ENCODE results near the gene BCAR1. TPM values are rescaled to one million over a fixed set of nuclear protein-coding genes. Genes with fewer than 3 reads are reported as not detected.
A peak's percentile ranks its signal among the peaks of the same experiment; 100 is the strongest.

The BCAR1 gene
- total and polyA plus RNA-seq, 2 of the 13 experiments (the other 11 are each of a cell fraction or from before 2014, with no cell fraction given): 48.1 to 51.7 TPM

DNA sequence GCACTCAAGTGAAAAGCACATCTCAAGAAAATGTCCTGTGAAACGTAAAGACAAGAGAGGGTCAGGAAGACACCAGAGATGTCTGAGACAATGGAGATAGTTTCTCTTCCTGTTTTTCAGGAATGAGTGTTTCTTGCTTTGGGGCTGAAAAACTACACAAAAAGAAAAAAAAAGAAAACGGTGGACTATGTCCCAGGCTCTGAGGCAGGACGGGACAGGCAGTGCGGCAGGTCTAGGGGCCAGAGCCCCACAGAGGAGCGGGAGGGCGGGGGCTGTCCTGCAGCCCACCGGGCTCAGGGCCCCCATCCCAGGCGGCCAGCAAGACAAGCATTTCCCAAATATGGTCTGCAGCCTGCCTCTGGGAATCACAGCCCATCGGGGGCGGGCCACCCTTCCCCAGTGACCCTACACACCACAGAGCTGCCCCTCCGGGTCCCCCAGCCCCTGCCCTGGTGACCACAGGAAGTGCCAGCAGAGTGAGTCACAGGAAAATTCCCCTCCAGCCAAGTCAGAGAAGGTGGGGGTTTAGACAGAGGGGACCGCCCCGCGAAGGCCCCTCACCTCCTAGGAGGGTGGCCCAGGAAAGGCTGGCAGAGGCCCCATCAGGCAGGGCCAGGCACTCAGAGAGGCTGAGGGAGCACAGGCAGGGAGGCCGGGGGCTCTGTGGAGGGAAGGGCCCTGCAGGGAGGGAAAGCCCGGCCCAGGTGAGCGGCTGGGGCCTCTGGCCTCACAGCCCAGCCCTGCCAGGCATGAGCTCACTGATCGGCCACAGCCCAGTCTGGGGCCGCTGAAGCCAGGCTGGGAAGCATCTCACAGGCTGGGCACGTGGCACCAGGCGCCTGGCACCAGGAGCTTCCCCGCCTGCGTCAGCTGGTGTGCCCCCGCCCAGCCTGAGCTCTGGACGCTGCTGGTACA, 6.3 kb downstream of the BCAR1 start (continued):
- TF ChIP-seq, protein P1, sequence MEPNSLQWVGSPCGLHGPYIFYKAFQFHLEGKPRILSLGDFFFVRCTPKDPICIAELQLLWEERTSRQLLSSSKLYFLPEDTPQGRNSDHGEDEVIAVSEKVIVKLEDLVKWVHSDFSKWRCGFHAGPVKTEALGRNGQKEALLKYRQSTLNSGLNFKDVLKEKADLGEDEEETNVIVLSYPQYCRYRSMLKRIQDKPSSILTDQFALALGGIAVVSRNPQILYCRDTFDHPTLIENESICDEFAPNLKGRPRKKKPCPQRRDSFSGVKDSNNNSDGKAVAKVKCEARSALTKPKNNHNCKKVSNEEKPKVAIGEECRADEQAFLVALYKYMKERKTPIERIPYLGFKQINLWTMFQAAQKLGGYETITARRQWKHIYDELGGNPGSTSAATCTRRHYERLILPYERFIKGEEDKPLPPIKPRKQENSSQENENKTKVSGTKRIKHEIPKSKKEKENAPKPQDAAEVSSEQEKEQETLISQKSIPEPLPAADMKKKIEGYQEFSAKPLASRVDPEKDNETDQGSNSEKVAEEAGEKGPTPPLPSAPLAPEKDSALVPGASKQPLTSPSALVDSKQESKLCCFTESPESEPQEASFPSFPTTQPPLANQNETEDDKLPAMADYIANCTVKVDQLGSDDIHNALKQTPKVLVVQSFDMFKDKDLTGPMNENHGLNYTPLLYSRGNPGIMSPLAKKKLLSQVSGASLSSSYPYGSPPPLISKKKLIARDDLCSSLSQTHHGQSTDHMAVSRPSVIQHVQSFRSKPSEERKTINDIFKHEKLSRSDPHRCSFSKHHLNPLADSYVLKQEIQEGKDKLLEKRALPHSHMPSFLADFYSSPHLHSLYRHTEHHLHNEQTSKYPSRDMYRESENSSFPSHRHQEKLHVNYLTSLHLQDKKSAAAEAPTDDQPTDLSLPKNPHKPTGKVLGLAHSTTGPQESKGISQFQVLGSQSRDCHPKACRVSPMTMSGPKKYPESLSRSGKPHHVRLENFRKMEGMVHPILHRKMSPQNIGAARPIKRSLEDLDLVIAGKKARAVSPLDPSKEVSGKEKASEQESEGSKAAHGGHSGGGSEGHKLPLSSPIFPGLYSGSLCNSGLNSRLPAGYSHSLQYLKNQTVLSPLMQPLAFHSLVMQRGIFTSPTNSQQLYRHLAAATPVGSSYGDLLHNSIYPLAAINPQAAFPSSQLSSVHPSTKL (CRISPR knock-in tag; IDR thresholded peaks at IDR 0.05): peak; percentile 95
- TF ChIP-seq, protein P2, sequence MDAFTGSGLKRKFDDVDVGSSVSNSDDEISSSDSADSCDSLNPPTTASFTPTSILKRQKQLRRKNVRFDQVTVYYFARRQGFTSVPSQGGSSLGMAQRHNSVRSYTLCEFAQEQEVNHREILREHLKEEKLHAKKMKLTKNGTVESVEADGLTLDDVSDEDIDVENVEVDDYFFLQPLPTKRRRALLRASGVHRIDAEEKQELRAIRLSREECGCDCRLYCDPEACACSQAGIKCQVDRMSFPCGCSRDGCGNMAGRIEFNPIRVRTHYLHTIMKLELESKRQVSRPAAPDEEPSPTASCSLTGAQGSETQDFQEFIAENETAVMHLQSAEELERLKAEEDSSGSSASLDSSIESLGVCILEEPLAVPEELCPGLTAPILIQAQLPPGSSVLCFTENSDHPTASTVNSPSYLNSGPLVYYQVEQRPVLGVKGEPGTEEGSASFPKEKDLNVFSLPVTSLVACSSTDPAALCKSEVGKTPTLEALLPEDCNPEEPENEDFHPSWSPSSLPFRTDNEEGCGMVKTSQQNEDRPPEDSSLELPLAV (CRISPR knock-in tag; conservative IDR thresholded peaks at IDR 0.05; ENCODE audit: low read depth): no peak
- TF ChIP-seq SP4 (CRISPR knock-in tag; IDR thresholded peaks at IDR 0.05) (peak; percentile 92), SRF (IDR thresholded peaks at IDR 0.05; ENCODE audit: low read depth, low read length) (peak; percentile 98), SRSF9 (IDR thresholded peaks at IDR 0.05; ENCODE audit: borderline replicate concordance, insufficient read depth, low read depth, low read length, poor library complexity, severe bottlenecking) (no peak), SAP130 (CRISPR knock-in tag; IDR thresholded peaks at IDR 0.05; ENCODE audit: low read depth) (peak; percentile 96), SNRNP70 (IDR thresholded peaks at IDR 0.05; ENCODE audit: low read depth, low read length) (no peak), ZBTB1 (CRISPR knock-in tag; IDR thresholded peaks at IDR 0.05; ENCODE audit: borderline replicate concordance) (no peak), POLR2G (IDR thresholded peaks at IDR 0.05; ENCODE audit: low read depth, low read length) (peak; percentile 94)
- TF ChIP-seq, protein P3, sequence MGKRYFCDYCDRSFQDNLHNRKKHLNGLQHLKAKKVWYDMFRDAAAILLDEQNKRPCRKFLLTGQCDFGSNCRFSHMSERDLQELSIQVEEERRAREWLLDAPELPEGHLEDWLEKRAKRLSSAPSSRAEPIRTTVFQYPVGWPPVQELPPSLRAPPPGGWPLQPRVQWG (CRISPR knock-in tag; IDR thresholded peaks at IDR 0.05; ENCODE audit: borderline replicate concordance, low read depth): no peak
- TF ChIP-seq, protein P4, sequence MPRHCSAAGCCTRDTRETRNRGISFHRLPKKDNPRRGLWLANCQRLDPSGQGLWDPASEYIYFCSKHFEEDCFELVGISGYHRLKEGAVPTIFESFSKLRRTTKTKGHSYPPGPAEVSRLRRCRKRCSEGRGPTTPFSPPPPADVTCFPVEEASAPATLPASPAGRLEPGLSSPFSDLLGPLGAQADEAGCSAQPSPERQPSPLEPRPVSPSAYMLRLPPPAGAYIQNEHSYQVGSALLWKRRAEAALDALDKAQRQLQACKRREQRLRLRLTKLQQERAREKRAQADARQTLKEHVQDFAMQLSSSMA (CRISPR knock-in tag; IDR thresholded peaks at IDR 0.05): peak; percentile 82
- TF ChIP-seq, protein P5, sequence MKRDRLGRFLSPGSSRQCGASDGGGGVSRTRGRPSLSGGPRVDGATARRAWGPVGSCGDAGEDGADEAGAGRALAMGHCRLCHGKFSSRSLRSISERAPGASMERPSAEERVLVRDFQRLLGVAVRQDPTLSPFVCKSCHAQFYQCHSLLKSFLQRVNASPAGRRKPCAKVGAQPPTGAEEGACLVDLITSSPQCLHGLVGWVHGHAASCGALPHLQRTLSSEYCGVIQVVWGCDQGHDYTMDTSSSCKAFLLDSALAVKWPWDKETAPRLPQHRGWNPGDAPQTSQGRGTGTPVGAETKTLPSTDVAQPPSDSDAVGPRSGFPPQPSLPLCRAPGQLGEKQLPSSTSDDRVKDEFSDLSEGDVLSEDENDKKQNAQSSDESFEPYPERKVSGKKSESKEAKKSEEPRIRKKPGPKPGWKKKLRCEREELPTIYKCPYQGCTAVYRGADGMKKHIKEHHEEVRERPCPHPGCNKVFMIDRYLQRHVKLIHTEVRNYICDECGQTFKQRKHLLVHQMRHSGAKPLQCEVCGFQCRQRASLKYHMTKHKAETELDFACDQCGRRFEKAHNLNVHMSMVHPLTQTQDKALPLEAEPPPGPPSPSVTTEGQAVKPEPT (CRISPR knock-in tag; IDR thresholded peaks at IDR 0.05; ENCODE audit: low read depth): 0 out of 2 replicates have a peak, but pooled peaks have one; percentile 76
- TF ChIP-seq, protein P6, sequence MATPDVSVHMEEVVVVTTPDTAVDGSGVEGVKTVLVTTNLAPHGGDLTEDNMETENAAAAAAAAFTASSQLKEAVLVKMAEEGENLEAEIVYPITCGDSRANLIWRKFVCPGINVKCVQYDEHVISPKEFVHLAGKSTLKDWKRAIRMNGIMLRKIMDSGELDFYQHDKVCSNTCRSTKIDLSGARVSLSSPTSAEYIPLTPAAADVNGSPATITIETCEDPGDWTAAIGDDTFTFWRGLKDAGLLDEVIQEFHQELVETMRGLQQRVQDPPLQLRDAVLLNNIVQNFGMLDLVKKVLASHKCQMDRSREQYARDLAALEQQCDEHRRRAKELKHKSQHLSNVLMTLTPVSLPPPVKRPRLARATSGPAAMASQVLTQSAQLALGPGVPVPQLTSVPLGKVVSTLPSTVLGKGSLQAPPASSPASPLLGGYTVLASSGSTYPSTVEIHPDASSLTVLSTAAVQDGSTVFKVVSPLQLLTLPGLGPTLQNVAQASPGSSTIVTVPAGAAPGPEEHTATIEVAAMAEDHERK (CRISPR knock-in tag; IDR thresholded peaks at IDR 0.05; ENCODE audit: low read depth): 0 out of 2 replicates have a peak, but pooled peaks have one; percentile 26
- TF ChIP-seq, protein P7, sequence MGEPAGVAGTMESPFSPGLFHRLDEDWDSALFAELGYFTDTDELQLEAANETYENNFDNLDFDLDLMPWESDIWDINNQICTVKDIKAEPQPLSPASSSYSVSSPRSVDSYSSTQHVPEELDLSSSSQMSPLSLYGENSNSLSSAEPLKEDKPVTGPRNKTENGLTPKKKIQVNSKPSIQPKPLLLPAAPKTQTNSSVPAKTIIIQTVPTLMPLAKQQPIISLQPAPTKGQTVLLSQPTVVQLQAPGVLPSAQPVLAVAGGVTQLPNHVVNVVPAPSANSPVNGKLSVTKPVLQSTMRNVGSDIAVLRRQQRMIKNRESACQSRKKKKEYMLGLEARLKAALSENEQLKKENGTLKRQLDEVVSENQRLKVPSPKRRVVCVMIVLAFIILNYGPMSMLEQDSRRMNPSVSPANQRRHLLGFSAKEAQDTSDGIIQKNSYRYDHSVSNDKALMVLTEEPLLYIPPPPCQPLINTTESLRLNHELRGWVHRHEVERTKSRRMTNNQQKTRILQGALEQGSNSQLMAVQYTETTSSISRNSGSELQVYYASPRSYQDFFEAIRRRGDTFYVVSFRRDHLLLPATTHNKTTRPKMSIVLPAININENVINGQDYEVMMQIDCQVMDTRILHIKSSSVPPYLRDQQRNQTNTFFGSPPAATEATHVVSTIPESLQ (CRISPR knock-in tag; conservative IDR thresholded peaks at IDR 0.05): peak; percentile 64; the same call in 1 of the 2 replicates

Measured in HepG2 (cell line).